Stimulated activated CD8-positive, alpha-beta memory T cell treated with anti-CD3 and anti-CD28 coated beads, Interleukin-15, amount 100 ng/mL, for 4 hours (primary cell): ENCODE data around the gene WSCD2.

Source experiments
- DNase-seq, 2 donors: peaks; one replicate each; pipeline ENCODE4 v3.0.0-alpha.2; 2020; ENCODE audit warnings: low read depth in 2 of 2

The WSCD2 gene

GRCh38 chr12:108129017-108129812 is at the start of gene WSCD2:
WSCD2 (plus strand) TSS chr12:108129288; CDS start chr12:108195833, 66,545 bp downstream.
- DNase-seq: no peak

- no peak for DNase-seq
Measured at GRCh38 chr12:108079721-108080120, 49.4 kb upstream of the WSCD2 start.

DNA sequence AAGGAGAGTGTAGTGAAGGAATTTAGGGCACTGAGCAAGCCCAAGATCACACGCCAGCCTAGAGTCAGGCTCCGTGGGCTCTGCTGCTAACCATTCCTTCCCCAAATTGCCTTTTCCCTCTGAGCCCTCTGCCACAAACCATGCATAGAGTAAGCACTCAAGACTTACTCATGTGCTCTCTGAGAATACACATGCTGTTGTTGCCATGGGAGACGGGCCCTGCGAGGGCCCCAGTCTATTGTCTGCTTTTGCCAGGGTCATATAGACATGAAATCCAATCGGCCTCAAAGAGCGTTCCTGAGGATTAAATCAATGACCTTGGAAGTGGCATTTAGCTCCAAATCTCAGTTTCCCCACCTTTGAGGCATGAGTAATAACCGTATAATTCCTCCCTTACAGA is 48.7 kb upstream of the WSCD2 start:
- DNase-seq: no peak

DNA sequence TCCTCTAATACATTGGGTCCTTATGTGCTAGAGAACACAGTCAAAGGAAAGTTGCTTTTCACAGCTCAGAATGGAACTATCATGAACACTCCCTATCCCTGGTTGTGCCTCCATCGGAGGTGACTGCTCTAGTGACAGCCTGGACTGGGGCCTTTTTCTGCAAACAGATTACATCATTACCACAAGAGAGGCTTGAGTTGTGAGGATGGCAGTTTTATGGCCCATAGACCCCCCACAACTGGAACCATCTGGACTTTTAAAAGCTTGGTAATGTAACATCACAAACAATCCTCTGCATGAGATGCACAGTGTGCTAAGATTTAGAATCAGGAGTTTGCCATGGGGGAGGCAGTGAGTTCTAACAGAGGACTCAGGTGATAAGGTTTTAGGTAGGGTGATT is 46.6 kb upstream of the WSCD2 start:
- DNase-seq: no peak

- DNase-seq: no peak
Measured at GRCh38 chr12:108087900-108088299, 41.2 kb upstream of the WSCD2 start.

DNA sequence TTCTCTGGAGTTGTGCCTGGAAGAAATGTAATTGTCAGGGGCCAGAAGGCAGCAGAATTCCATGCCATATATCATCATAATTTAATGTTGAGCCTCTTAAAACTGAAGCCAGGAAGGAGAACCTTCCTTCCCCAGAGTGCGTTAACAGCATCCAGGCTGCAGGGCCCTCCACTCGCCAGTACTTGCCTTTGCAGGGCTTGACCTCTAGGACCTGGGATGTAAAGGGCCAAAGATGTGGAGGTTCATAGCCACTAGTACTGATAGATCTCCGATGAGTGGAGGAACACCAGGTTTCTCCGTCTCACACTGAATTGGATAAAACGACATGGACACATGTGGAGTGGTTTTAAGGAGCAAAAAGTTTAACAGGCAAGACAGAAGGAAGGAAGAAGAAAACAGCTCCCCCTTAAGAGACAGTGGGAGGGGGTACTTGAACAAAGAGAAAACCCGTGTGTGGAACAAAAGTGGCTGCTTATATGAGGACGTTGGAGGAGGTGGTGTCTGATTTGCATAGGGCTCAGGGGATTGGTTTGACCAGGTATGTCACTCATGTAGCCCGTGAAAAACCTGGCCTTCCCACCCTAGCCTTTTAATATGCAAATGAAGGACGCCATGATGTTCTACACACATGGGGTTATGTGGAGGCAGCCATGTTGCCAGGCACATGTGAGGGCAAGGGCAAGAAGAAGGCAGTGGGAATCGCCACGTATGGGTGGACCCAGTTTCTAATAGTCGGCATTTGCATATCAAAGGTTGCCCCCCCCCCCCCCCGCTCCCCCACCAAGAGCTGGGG is 38.8 kb upstream of the WSCD2 start:
- DNase-seq: no peak

DNA sequence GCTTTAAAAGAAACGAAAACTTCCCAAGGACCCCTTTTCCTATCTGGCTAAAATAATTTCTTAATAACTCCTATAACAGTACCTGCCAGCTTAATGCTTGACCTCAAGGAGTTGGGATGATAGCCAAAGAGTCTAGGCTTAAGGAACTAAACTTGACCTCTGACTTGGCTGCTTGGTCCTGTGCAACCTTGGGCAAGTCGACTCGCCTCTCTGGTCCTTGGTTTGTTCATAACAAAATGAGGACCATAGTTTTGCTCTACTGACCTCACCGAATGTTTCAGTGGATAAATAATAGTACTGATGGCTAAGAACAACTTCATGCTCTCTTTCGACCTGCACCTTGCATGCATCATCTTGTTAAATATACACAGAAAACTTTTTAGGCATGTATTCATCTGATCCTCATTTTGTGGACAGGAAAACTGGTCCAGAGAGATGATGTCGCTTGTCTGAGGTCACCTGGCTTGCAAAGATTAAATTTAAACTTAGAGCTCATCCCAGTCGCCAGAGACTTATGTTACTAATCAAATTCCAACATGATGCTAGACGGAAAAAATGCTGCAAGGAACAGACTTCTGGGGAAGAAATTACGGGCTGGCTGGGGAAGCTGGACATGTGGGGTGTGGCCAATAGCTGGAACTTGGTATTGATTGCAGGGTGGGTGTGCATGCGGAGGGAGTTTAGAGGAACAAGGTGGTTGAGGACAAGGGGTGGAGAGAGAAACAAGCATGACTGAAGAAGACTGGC is 38.0 kb upstream of the WSCD2 start:
- DNase-seq: no peak

DNA sequence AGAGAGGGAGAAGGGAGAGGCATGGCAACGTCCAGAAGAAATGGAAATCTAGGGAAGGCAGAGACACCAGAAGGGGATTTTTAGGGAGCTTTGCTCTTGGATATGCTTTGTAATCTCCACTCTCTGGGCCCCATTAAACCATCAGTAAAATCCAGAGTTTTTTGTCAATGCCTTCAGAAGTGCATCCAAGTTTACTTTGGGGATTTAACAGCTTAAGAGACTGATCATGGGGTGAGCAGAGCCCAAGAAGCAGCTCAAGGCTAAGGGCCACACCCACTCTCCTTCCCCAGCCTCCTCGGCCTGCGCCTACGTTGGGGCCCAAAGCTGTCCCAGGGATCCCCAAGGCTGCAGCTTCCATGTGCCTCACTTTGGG is 37.4 kb upstream of the WSCD2 start:
- DNase-seq: no peak

DNA sequence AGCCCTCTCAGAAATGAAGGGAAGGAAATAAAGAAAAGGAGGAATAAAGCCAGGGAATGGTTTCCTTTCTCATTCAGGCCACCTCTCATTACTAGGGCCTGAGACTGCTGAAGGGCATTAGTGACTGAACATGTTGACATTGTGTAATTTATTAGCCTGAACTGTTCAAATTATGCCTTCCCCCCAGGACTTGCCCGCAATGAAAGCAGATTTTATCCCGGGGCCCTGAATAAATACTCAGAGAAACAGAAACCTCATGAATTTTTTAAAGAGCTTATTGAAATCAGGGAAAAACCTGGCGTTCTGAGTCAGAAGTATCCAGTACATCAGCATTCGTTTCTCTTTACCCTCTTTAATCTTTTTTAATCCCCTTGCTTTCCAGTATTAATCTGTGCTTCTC is 35.9 kb upstream of the WSCD2 start:
- no peak for DNase-seq

DNA sequence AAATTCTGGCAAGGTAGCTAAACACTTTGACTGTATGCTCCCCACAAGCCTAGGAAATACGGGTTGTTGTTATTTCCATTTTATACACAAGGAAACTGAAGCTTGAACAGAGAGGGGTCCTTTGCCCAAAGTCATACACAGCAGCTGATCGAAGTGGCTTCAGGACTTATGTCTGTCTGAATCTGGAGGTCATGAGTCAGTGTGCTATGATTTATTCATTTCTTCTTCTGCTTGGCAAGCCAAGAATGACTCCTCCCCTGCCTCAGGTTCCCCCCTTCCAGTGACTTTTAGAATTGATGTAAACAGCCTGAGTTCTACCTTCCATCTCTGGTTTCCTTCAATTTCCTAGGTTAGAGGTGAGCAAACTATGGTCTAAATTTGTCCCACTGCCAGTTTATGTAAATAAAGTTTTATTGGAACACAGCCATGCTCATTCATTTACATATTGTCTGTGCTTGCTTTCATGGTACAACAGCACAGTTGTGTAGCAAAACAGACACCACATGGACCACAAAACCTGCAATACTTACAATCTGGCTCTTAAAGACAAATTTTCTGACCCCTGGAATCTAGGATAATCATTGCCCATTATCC is 34.9 kb upstream of the WSCD2 start:
- DNase-seq: no peak

DNA sequence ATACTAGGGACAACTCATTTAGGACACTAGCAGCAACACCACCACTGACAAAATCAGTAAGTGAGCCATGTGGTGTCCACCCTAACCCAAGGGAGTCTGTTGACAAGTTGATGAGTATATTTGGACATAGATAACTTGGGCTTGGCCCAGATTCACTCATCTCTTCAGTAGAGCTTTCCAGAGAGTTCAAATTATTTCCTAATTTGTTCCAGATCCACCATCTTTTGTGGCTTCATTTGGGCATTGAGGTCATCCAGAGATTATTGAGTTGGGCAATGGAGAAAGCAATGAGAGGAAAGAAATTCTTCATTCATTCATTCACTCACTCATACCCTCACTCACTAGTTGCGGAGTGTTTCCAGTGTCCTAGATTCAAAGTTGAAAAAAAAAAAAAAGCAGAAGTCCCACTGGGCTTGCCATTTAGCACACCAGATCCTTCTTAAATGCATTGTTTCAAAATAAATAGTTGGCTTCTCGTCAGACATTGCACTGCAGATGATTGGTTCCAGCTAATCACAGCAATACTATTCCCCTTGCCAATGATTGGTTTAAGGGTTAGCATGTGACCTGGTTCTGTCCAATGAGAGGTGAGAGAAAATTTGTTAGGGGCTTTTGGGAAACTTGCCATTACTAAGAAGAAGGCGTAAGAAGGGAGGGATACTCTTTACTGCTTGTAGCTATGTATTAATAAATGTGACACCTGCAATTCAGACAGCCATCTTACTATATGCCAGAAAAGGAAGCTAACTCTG is 31.8 kb upstream of the WSCD2 start:
- no peak for DNase-seq

DNA sequence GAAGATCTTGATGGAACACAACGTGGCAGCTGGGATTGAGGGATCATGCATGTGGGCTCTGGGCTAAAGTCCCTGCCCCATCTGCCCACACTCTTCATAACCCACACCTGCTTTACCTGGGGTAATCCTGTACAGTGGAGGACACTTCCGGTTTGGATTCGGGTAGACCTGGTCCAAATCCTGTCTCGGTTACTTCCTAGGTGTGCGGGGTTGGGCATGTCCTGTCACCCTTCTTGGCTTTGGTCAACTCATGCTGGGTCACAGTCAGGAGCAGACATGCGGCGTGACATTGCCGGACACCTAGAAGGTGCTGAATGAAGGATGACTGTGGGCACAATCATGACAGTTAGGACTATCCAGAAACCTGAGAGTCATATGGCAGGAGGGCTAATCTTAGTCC is 30.7 kb upstream of the WSCD2 start:
- no peak for DNase-seq

DNA sequence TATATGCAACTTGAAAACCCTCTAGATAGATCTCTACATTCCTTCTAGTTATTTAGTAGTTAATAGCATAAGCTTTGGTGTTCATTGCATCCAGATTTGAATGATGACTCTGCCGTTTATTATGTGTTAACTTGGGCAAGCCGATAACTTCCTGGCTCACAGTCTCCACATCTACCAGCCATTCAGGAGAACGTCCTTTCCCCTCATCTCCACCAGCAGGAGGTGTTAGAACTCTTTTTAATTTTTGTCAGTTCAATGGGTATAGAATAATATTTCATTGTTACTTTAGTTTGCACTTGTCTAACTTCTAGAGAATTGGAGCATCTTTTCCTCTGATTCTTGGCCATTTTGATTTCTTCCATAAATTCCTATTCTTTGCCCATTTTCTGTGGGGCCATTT is 30.0 kb upstream of the WSCD2 start:
- DNase-seq: no peak

- DNase-seq: no peak
Measured at GRCh38 chr12:108099778-108100489, 29.2 kb upstream of the WSCD2 start.

DNA sequence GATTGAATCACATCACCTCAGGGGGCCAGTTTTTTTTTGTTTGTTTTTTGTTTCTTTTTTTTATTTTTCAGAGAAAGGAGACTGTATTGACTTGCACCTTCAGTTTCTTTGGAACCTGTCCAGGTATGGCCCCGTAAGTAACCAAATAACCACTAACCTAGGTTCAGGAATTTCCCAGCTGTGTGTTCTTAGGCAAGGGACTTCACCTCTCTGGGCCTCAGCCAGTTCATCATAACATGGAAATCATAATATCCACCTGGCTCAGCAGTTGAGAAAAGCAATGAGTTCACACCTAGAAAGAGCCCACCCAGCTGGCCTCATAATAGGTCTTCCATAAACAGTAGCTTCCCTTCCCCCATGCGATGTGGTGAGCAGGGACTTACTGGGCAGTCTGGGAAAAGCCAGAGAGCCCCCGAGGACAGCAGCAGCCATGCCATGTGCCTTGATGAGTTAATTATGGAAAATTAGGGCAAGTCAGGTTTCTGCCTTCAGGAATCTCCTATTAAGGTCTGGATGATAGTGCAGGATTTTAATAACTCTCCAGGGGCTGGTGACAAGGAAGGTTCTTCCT is 27.4 kb upstream of the WSCD2 start:
- no peak for DNase-seq

- no peak for DNase-seq
Measured at GRCh38 chr12:108102363-108102762, 26.7 kb upstream of the WSCD2 start.

GRCh38 chr12:108103087-108103486 is 26.0 kb upstream of the WSCD2 start:
- DNase-seq: no peak

DNA sequence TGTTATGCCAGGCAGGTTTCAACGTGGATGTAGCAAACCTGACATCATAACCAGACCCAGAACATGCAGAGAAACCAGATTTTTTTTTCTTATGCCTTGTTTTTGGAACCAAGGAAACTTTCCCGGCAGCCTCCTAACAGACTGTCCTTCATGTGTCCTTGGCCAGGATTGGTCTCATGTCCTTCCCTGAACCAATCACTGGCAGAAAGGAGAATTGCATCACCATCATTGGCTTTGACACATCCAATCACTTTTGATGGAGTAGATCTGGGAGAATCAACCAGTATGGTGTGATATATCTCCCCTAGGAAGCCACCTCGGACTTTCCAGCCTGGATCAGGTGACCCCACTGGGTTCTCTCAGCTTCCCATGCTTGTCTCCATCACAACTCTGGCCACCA is 25.6 kb upstream of the WSCD2 start:
- DNase-seq: no peak

- no peak for DNase-seq
Measured at GRCh38 chr12:108104657-108105056, 24.4 kb upstream of the WSCD2 start.

GRCh38 chr12:108106599-108106998 is 22.5 kb upstream of the WSCD2 start:
- no peak for DNase-seq
